T-helper 22 cell (primary cell): ENCODE data around the gene FABP1.

Experiments used
- DNase-seq: peaks from one replicate; pipeline ENCODE4 v3.0.0-alpha.2; 2020; ENCODE audit warnings: low read depth

The FABP1 gene

GRCh38 chr2:88137833-88138232, 10.0 kb upstream of the FABP1 start:
- DNase-seq = no peak

- no peak for DNase-seq
These were observed 9.0 kb upstream of the FABP1 start for GRCh38 chr2:88136817-88137216.

- DNase-seq = no peak
These were observed 6.0 kb upstream of the FABP1 start for GRCh38 chr2:88133875-88134274.

- DNase-seq = no peak
These were observed 4.1 kb upstream of the FABP1 start for GRCh38 chr2:88131999-88132368.

GRCh38 chr2:88131201-88131998, 3.5 kb upstream of the FABP1 start:
- DNase-seq = no peak

GRCh38 chr2:88129313-88129959, 1.6 kb upstream of the FABP1 start:
- no peak for DNase-seq

GRCh38 chr2:88128654-88129312, 921 bp upstream of the FABP1 start:
- DNase-seq = no peak

- DNase-seq = no peak
These were observed 299 bp downstream of the FABP1 start for GRCh38 chr2:88127638-88127887.

- DNase-seq = no peak
These were observed 857 bp downstream of the FABP1 start for GRCh38 chr2:88126772-88127637.

- no peak for DNase-seq
These were observed 1.7 kb downstream of the FABP1 start for GRCh38 chr2:88125924-88126771.

GRCh38 chr2:88125344-88125923, 2.4 kb downstream of the FABP1 start:
- DNase-seq = no peak

GRCh38 chr2:88123975-88124917, 3.6 kb downstream of the FABP1 start:
- DNase-seq = no peak

- no peak for DNase-seq
These were observed 4.5 kb downstream of the FABP1 start for GRCh38 chr2:88123164-88123974.

- DNase-seq = no peak
These were observed 5.5 kb downstream of the FABP1 start for GRCh38 chr2:88122141-88122884.

GRCh38 chr2:88121678-88122077, 6.2 kb downstream of the FABP1 start:
- no peak for DNase-seq

- DNase-seq = no peak
These were observed 9.9 kb downstream of the FABP1 start for GRCh38 chr2:88117973-88118372.

- no peak for DNase-seq
These were observed 11.0 kb downstream of the FABP1 start for GRCh38 chr2:88116669-88117432.
